PC-9 (cell line): ENCODE results near the gene CARD6.

Experiments
- EZH2 ChIP-seq: fragments of 200-600 bp; sonication (generic); IDR thresholded peaks from 2 replicates; pipeline ENCODE4 v1.8.0; 2017; ENCODE audit warnings: antibody characterized with exemption, low read depth
- TF ChIP-seq, protein P1 (sequence below): fragments of 200-600 bp; sonication (generic); conservative IDR thresholded peaks from 2 replicates; pipeline ENCODE4 v1.6.1; 2017; ENCODE audit warnings: mixed run types, antibody characterized with exemption, mild to moderate bottlenecking, moderate library complexity

DNA sequence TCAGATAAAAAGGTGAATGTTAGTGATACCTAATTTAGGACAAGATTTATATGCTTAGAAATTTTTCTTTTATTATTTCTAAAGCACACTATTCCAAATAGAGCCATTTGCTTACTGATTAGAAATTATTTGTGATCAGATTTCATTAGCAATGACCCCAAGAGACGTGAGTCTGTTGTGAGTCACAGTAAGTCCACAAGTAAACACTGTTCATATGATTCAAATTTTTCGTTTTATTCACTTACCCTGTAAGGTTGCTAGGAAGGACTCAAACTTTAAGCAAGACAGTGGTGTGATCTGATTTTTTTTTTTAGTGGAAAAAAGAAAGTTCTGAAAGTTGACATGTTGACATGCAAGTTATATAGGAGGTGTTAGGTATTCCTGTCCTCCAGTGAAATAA is 1.2 kb downstream of the CARD6 start:
- TF ChIP-seq EZH2, result no peak
- TF ChIP-seq, protein P1, sequence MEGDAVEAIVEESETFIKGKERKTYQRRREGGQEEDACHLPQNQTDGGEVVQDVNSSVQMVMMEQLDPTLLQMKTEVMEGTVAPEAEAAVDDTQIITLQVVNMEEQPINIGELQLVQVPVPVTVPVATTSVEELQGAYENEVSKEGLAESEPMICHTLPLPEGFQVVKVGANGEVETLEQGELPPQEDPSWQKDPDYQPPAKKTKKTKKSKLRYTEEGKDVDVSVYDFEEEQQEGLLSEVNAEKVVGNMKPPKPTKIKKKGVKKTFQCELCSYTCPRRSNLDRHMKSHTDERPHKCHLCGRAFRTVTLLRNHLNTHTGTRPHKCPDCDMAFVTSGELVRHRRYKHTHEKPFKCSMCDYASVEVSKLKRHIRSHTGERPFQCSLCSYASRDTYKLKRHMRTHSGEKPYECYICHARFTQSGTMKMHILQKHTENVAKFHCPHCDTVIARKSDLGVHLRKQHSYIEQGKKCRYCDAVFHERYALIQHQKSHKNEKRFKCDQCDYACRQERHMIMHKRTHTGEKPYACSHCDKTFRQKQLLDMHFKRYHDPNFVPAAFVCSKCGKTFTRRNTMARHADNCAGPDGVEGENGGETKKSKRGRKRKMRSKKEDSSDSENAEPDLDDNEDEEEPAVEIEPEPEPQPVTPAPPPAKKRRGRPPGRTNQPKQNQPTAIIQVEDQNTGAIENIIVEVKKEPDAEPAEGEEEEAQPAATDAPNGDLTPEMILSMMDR, result no peak
